Activated CD4-positive, alpha-beta T cell treated with anti-CD3 and anti-CD28 coated beads, Interleukin-2, amount 10 ng/mL, durations not matched to agents 24 days and 14 days (primary cell): ENCODE results near the gene U2AF2. TPM values are rescaled to one million over a fixed set of nuclear protein-coding genes. Genes with fewer than 3 reads are reported as not detected.

Source experiments
- DNase-seq: peaks from one replicate; pipeline ENCODE4 v3.0.0; 2022
- H3K27ac Mint-ChIP-seq: one replicate; pipeline ENCODE4 v1.8.0; 2022; ENCODE audit warnings: mild to moderate bottlenecking, mixed read lengths
- H3K27me3 Mint-ChIP-seq: one replicate; pipeline ENCODE4 v1.8.0; 2022; ENCODE audit warnings: mixed read lengths
- H3K36me3 Mint-ChIP-seq: one replicate; pipeline ENCODE4 v1.8.0; 2022; ENCODE audit warnings: low read depth, mild to moderate bottlenecking, mixed read lengths
- H3K4me1 Mint-ChIP-seq: one replicate; pipeline ENCODE4 v1.8.0; 2021; ENCODE audit warnings: mixed read lengths
- H3K4me3 Mint-ChIP-seq: one replicate; pipeline ENCODE4 v1.8.0; 2022; ENCODE audit warnings: mild to moderate bottlenecking, moderate library complexity, mixed read lengths
- H3K9me3 Mint-ChIP-seq: one replicate; pipeline ENCODE4 v1.8.0; 2021; ENCODE audit warnings: mixed read lengths
- intact Hi-C: fragments of 100-400 bp; cut with micrococcal nuclease; formaldehyde crosslinking; loops from one replicate; pipeline ENCODE4 v1.15.1; 2023
- total RNA-seq: library from RNA; stranded (reverse); gene quantifications from 2 replicates; pipeline ENCODE4 v1.2.3, GENCODE V29; 2022

U2AF2 gene
- total RNA-seq, 1 donor from 2014 or later, result 394 TPM

DNA sequence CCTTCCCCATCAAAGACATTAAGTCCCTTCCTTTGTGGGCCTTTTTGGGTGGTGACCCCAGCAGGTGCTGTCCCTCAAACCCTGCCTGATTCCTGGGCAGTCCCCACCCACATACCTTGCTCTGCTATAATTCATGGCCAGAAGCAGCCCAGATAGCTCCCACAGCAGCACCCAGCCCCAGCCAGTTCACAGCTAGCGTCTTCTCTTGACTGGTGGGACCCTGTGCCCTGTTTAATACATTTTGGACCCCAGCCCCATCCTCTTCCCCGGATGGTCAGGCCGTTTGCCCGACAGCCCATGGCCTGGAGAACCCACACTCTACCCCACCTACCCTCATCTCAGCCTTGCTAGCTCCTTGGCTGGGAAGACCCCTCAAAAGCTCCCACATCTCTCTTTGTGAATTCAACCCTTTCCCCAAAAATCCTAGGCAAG, 4.7 kb upstream of the U2AF2 start:
- no peak for DNase-seq
- H3K27me3 Mint-ChIP-seq, result peaks cover 1% of the 10 kb centered on the region
- peak overlapping the region; percentile 86 for H3K27ac Mint-ChIP-seq
- peaks cover 32% of the 10 kb centered on the region for H3K4me1 Mint-ChIP-seq
- H3K36me3 Mint-ChIP-seq, result peaks cover 30% of the 10 kb centered on the region
- H3K9me3 Mint-ChIP-seq, result no peaks in the 10 kb centered on the region
- peak overlapping the region; percentile 82 for H3K4me3 Mint-ChIP-seq
- intact Hi-C loops, result loop anchor here (5.0 to 10.0 kb wide), 3 partner anchors 395 to 665 kb away; partner anchors contain the start of genes PPP6R1, ZNF444 and ZSCAN5A

DNA sequence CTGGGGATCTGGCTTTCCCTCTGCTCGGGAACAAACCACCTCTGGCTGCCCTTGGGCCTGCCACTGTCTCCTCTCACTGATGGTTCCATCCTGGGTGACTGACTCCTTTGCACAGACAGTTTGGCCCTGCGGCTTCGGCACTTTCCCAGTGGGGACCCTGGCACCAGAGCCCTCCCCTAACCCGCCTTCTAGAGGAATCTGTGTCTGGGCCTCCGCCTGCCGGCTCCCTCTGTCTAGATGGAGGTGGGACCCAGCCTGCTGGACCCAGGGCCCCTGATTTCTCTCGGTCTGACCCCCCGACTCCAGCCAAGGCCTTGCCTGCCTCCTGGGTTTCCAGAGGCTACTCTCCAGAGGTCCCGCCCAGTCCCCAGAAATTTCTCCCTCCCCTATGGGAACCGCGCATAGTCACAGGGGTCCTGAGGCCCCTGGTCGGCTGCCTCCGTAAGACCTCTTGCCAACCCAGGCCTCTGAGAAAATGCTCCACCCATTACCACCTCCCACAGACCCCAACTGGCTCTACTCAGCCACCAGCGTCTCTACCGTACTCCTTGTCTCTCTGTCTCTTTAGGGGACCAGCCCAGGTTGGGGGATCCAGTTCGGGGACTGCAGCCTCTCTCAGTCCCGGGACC, 4.1 kb upstream of the U2AF2 start:
- peak overlapping the region; percentile 86 for H3K27ac Mint-ChIP-seq
- H3K4me3 Mint-ChIP-seq, result peak overlapping the region; percentile 82
- peaks cover 32% of the 10 kb centered on the region for H3K4me1 Mint-ChIP-seq
- intact Hi-C loops, result loop anchor here (5.0 to 10.0 kb wide), 3 partner anchors 396 to 664 kb away; partner anchors contain the start of genes PPP6R1, ZNF444 and ZSCAN5A
- peaks cover 29% of the 10 kb centered on the region for H3K36me3 Mint-ChIP-seq
- H3K27me3 Mint-ChIP-seq, result peaks cover 1% of the 10 kb centered on the region
- DNase-seq, result no peak
- no peaks in the 10 kb centered on the region for H3K9me3 Mint-ChIP-seq

DNA sequence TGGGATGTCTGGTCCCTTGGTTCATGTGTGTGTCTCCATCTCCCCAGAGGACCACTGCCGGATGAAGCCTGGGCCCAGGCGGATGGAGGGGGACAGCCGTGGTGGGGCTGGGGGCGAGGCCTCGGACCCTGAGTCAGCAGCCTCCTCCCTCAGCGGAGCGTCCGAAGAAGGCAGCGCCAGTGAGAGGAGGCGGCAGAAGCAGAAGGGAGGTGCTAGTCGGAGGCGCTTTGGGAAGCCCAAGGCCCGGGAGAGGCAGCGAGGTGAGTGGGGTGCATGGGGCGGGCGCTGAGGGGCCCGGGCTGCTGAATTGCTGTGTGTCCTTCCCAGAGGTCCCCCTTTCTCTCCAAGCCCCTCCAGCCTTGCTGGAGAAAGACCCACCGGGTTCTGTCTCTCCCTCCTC, 3.6 kb upstream of the U2AF2 start:
- H3K4me1 Mint-ChIP-seq, result peaks cover 37% of the 10 kb centered on the region
- no peaks in the 10 kb centered on the region for H3K9me3 Mint-ChIP-seq
- no peak overlapping the region for H3K27ac Mint-ChIP-seq
- DNase-seq, result no peak
- peaks cover 1% of the 10 kb centered on the region for H3K27me3 Mint-ChIP-seq
- H3K4me3 Mint-ChIP-seq, result no peak overlapping the region
- H3K36me3 Mint-ChIP-seq, result peaks cover 32% of the 10 kb centered on the region
- intact Hi-C loops, result loop anchor here (5.0 to 10.0 kb wide), 3 partner anchors 396 to 664 kb away; partner anchors contain the start of genes PPP6R1, ZNF444 and ZSCAN5A

DNA sequence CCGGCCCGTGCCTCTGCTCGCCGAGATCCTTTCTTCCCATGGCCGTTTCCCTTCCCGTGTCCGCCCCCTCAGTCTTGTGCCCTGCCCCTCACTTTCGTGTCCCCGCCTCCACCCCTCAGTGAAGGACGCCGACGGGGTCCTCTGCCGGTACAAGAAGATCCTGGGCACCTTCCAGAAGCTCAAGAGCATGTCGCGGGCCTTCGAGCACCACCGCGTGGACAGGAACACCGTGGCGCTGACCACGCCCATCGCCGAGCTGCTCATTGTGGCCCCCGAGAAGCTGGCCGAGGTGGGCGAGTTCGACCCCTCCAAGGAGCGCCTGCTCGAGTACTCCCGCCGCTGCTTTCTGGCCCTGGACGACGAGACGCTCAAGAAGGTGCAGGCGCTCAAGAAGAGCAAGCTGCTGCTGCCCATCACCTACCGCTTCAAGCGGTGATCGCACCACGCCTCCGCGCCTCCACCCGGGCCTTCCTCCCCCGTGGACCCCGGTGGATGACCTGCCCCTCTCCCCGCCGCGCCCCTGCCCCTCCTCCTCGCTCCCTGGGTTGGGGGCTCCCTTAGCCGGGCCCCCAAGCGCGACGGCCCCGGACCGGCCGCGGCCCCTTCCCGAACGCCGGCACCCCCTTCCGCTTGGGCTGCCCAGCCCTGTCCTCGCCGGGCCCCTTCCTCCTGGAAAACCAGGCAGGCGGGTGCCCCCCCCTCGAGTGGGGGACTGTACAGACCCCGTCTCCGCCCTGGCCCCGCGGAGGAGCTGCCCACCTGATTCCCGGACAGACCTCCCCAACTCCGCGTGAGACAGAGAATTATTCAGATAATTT, 2.3 kb upstream of the U2AF2 start:
- Mint-ChIP-seq H3K4me3 (peak overlapping the region; percentile 88), H3K9me3 (no peaks in the 10 kb centered on the region), H3K36me3 (peaks cover 33% of the 10 kb centered on the region), H3K4me1 (peaks cover 43% of the 10 kb centered on the region), H3K27ac (no peak overlapping the region), H3K27me3 (peaks cover 1% of the 10 kb centered on the region)
- intact Hi-C loops, result loop anchor here (1.0 to 10.0 kb wide), 4 partner anchors 20 to 662 kb away; partner anchors contain the start of genes PPP6R1, ZNF444 and ZSCAN5A
- peak; percentile 62 for DNase-seq

DNA sequence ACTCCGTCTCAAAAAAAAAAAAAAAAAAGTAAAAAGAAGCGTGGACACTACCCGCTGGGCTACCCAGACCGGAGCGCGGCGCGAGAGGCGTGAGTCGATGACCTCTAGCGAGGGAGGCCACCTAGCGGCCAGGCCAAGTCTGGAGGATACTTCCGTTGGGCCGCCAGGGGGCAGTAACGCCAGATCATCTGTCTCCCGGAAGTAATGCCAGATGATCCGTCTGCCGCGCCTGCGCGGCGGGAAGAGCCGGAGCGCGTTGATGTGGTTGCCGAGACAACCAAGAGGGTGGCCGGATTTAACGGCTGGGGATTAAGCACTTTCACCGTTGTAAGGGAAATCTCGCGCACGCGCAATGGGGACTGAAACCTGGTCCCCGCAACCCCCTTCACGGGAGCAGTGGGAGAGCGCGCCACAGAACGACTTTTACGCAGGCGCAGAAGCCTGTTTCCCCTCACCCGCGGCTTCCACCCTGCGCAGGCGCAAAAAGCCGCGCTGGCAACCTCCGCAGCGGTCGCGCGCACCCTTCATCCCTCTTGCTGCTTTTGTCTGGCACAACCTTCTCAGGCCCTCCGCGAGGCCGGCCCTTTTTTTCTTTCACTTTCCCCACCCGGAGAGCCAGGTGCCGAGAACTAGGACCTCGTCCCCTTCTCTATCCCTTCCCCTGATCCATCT, 1.0 kb upstream of the U2AF2 start:
- Mint-ChIP-seq H3K4me1 (peaks cover 43% of the 10 kb centered on the region), H3K4me3 (peak overlapping the region; percentile 88), H3K36me3 (peaks cover 37% of the 10 kb centered on the region), H3K9me3 (no peaks in the 10 kb centered on the region), H3K27ac (peak overlapping the region; percentile 99), H3K27me3 (peaks cover 1% of the 10 kb centered on the region)
- intact Hi-C loops, result loop anchor here (1.0 to 10.0 kb wide), 10 partner anchors 10 to 661 kb away; partner anchors contain the start of genes EPN1, FIZ1, PPP6R1 and RPL28
- peak; percentile 99 for DNase-seq

DNA sequence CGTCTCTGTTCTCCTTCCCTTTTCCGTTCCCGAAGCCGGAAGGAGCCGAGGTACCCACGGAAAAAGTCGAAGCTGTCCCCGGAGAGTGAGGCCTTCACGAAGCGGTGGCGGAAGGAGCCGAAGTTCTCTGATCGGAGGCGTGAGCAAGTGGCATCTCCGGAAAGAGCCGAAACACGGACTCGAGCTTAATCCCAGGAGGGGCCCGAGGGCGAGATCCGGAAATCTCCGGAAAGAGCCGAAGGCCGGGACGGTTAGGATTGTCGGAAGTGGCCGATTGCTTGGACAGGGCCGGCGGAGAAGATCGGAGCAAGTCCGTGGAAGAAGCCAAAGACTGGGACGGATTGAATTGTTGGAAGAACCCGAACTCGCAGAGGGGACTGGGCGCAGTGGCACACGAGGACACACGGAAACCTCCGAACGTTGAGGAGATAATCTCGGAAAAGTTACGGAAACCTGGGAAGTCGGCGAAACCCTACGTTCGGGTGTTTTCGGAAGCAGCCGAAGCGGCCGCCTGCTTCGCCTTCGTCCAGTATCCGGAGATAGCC, 440 bp upstream of the U2AF2 start:
- Mint-ChIP-seq H3K27ac (peak overlapping the region; percentile 99), H3K36me3 (peaks cover 38% of the 10 kb centered on the region), H3K27me3 (peaks cover 1% of the 10 kb centered on the region), H3K9me3 (no peaks in the 10 kb centered on the region), H3K4me1 (peaks cover 42% of the 10 kb centered on the region), H3K4me3 (peak overlapping the region; percentile 88)
- peak; percentile 100 for DNase-seq
- intact Hi-C loops, result loop anchor here (1.0 to 10.0 kb wide), 9 partner anchors 11 to 660 kb away; partner anchors contain the start of genes EPN1, FIZ1, PPP6R1 and RPL28

DNA sequence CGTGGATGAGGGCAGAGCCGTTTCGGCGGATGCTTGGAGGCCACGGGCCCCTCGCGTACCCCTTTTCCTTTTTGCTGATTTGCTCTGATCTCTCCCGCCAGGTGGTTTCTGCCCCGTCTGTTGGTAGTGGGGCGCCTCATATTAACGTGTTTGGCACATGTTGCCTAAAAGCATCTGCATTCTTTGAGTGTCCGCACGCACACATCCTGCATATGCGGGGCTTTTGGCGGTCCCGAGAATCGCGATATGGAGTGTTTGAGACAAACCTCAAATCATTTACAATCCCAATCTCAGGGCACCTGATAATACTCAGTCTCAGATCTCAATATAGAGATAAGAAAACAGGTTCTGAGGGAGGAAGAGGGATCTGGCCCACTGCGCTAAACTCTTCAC, 809 bp downstream of the U2AF2 start:
- H3K36me3 Mint-ChIP-seq, result peaks cover 43% of the 10 kb centered on the region
- DNase-seq, result no peak
- H3K4me3 Mint-ChIP-seq, result peak overlapping the region; percentile 88
- H3K9me3 Mint-ChIP-seq, result no peaks in the 10 kb centered on the region
- peaks cover 33% of the 10 kb centered on the region for H3K4me1 Mint-ChIP-seq
- H3K27ac Mint-ChIP-seq, result peak overlapping the region; percentile 99
- intact Hi-C loops, result loop anchor here (10.0 kb wide), 2 partner anchors 401 to 659 kb away; partner anchors contain the start of genes PPP6R1 and ZSCAN5A
- H3K27me3 Mint-ChIP-seq, result peaks cover 1% of the 10 kb centered on the region

DNA sequence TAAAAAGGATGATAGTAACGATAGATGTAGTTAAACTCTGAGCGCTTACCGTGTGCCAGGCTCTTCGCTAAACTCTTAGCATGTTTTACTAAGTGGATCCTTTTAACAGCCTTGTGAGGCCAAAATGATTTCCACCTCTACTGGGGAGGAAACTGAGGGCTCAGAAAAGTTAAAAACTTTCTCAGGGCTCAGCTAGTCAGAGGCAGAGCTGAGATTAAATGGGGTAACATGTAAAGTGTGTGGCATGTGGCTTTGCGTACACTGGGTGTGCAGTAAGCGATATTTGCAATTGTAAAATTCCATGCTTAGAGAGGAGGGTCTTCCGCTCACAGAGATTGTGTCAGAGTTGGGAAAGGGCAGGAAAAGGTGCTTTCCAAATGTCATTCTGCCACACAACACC, 1.7 kb downstream of the U2AF2 start:
- intact Hi-C loops, result loop anchor here (10.0 kb wide), 2 partner anchors 402 to 658 kb away; partner anchors contain the start of genes PPP6R1 and ZSCAN5A
- peaks cover 50% of the 10 kb centered on the region for H3K36me3 Mint-ChIP-seq

DNA sequence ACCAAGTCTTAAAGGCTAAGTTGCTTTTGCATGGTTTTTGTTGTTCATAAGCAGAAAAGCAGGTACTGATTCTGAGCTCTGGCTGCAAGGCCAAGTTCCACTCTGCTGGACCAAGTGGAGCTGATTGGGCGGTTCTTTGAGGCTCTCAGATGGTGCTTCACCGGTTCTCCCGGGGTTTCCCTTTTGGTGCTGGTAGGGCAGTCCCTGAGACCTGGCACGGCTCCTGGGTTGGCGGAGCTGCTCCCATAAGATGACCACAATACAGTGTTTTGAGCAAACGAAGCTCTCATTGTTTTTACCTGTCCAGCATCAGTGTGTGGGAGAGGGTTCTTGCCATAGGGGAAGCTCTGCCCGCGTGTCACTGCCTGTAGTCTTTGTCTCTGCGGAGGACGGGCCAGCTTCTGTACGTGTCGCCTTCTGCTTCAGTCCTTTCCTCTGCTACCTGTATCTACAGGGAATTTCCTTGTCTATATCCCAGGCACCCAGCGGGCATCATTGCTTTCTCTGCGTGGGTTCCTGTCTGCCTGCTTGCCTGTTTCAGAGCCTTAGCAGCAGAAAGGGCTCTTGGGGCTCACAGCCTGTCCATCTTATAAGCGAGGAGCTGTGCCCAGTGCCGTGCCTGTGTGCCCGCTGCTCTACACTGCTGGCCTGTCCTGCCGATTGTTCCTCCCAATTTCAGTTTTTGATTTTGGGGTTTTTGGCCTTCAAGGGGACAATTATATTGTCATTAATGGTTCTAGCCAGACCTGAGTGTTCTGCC, 2.3 kb downstream of the U2AF2 start:
- Mint-ChIP-seq H3K4me3 (peak overlapping the region; percentile 88), H3K4me1 (peaks cover 33% of the 10 kb centered on the region), H3K9me3 (no peaks in the 10 kb centered on the region), H3K36me3 (peaks cover 54% of the 10 kb centered on the region), H3K27ac (peak overlapping the region; percentile 47), H3K27me3 (peaks cover 1% of the 10 kb centered on the region)
- DNase-seq, result no peak
- intact Hi-C loops, result loop anchor here (10.0 kb wide), 2 partner anchors 402 to 658 kb away; partner anchors contain the start of genes PPP6R1 and ZSCAN5A

More for the DNA sequence above, 1.7 kb downstream of the U2AF2 start:
- H3K4me3 Mint-ChIP-seq, result peak overlapping the region; percentile 88
- peaks cover 1% of the 10 kb centered on the region for H3K27me3 Mint-ChIP-seq
- no peak for DNase-seq
- H3K9me3 Mint-ChIP-seq, result no peaks in the 10 kb centered on the region
- peaks cover 30% of the 10 kb centered on the region for H3K4me1 Mint-ChIP-seq
- H3K27ac Mint-ChIP-seq, result peak overlapping the region; percentile 99

DNA sequence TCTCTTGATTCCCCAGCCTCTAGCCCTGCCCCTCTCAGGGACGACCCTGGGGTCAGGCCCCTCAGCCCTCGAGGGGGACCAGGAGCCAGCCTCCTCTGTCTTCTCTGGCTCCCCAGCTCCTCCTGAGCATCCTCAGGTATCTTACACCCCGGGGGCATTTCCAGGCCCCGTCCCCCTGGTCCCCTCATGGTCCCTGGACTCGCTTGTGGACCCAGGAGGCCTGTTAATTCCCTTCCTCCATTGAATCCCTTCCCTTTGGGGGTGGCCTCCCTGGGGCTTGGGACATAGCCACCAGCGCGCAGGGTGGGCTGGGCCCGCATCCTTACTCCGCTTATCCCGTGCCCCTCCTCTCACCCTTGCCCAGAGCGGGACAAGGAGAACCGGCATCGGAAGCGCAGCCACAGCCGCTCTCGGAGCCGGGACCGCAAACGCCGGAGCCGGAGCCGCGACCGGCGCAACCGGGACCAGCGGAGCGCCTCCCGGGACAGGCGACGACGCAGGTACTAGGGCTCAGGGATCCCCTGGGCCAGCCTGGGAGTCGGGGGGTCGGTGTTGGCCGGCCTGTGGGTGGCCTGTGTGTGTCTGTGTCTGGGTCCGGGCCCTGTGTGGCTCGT, 4.1 kb downstream of the U2AF2 start:
- H3K27me3 Mint-ChIP-seq, result no peaks in the 10 kb centered on the region
- H3K36me3 Mint-ChIP-seq, result peaks cover 68% of the 10 kb centered on the region
- intact Hi-C loops, result loop anchor here (10.0 kb wide), 2 partner anchors 404 to 656 kb away; partner anchors contain the start of genes PPP6R1 and ZSCAN5A
- H3K27ac Mint-ChIP-seq, result no peak overlapping the region
- H3K9me3 Mint-ChIP-seq, result no peaks in the 10 kb centered on the region
- no peak overlapping the region for H3K4me3 Mint-ChIP-seq
- no peak for DNase-seq
- peaks cover 31% of the 10 kb centered on the region for H3K4me1 Mint-ChIP-seq

DNA sequence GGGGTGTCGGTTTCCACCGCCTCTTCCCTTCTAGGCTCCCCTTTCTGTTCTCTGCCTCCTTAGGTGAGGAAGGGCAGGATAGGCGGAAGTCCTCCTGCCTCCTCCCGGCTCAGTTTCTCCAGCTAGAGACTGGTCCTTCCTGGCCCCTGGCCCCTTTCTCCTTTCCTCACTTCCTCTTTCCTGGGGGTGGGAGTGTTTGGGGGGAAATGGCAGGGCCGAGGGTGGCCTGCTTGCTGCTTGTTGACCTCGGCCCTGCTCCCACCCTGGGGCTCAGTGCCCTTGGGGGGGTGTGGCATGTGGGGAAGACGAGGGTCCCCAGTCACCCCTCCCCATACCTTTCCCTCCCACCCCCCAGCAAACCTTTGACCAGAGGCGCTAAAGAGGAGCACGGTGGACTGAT, 5.0 kb downstream of the U2AF2 start:
- H3K4me3 Mint-ChIP-seq, result peak overlapping the region; percentile 43
- DNase-seq, result no peak
- no peak overlapping the region for H3K27ac Mint-ChIP-seq
- H3K27me3 Mint-ChIP-seq, result no peaks in the 10 kb centered on the region
- H3K36me3 Mint-ChIP-seq, result peaks cover 76% of the 10 kb centered on the region
- H3K9me3 Mint-ChIP-seq, result no peaks in the 10 kb centered on the region
- intact Hi-C loops, result loop anchor here (10.0 kb wide), 2 partner anchors 405 to 655 kb away; partner anchors contain the start of genes PPP6R1 and ZSCAN5A
- peaks cover 28% of the 10 kb centered on the region for H3K4me1 Mint-ChIP-seq

DNA sequence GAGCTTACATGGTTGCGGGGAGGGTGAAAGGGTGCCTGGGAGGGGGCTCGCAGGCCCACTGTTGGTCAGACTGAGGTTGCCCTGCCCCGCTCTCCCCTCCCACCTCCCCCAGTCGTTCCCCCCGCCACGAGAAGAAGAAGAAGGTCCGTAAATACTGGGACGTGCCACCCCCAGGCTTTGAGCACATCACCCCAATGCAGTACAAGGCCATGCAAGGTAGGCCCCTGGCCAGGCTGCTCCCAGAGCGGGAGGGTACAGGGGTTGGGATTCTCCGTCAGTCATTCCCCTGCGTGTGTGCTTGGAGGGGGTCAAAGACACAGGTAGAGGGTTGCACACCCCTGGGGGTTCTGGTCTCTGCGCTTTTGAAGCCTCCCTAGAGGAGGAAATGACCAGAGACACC, 5.6 kb downstream of the U2AF2 start:
- Mint-ChIP-seq H3K27ac (no peak overlapping the region), H3K4me3 (no peak overlapping the region), H3K4me1 (peaks cover 28% of the 10 kb centered on the region), H3K9me3 (no peaks in the 10 kb centered on the region), H3K27me3 (no peaks in the 10 kb centered on the region), H3K36me3 (peaks cover 77% of the 10 kb centered on the region)
- DNase-seq, result no peak
- intact Hi-C loops, result no loop called here
